ENCODE measurements around the gene PTGER2. TPM values are rescaled to one million over a fixed set of nuclear protein-coding genes. Genes with fewer than 3 reads are reported as not detected.

The PTGER2 gene
- total RNA-seq, 1 donor = 43.6 TPM

DNA sequence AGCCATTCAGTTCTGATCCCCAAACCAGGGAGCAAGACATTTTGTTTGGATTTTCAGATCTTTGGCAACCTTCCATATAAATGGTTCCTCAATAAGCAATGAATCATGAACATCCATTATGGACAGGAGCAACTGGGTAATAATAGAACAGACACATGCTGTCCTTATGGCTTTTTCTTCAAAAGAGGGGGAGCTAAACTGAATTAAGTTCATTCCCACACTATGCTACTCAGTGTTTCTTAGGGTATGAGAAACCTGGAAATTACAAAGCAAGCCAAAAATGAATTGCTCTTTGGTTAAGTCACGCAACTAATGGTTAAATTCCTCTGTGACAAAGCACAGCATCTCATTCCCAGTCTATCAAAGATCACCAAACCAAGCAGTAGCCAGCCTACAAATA, 51.0 kb downstream of the PTGER2 start:
- DNase-seq (ENCODE audit: low read depth in 2 of 3, low spot score in 2 of 3) = no peak

DNA sequence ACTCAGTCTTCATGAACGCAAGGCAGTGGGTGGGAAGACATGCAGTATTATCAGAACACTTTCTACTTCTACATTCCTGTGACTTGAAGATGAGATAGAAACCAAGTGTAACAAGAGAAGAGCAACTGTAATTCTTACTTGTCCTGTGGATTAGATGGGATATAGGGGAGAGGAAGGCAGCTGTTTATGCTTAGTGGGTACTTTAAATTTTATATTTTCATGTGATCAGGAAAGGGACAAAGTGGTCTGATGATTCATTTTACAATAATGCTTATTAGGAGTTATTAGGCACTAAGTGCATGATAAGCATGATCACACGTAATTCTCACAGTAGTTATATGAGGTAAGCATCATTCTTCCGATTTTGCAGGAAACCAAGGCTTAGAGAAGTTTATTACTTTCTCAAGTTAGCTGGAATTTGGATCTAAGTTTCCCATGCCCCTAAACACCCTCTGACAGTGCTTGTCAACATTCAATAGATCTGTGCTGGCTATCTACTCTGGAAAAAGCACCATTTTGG, 52.7 kb downstream of the PTGER2 start:
- no peak for DNase-seq (ENCODE audit: low read depth in 2 of 3, low spot score in 2 of 3)

DNA sequence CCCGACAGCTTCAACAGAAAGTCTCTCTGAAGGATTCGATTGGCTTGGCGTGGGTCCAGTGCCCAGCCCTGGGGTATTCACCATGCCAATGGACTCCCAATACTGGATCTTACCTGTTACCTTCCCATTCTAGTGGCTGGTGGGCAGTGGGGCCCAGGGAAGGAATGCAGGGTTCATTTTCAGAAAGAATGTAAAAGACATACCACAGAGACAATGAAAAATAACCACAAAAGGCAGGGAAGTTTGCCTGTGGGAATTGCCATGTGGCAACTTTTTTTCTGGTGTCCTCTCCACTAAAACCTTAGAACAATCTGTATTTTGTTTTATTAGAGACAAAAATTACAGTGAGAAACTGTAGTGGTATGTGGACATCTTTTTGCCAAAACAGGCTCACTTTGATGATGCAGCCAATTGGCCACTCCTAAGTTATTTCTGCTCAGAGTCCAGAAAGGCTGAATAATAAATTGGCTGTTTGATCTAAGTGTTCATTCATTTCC, 55.2 kb downstream of the PTGER2 start:
- no peak for DNase-seq (ENCODE audit: low read depth in 2 of 3, low spot score in 2 of 3)

DNA sequence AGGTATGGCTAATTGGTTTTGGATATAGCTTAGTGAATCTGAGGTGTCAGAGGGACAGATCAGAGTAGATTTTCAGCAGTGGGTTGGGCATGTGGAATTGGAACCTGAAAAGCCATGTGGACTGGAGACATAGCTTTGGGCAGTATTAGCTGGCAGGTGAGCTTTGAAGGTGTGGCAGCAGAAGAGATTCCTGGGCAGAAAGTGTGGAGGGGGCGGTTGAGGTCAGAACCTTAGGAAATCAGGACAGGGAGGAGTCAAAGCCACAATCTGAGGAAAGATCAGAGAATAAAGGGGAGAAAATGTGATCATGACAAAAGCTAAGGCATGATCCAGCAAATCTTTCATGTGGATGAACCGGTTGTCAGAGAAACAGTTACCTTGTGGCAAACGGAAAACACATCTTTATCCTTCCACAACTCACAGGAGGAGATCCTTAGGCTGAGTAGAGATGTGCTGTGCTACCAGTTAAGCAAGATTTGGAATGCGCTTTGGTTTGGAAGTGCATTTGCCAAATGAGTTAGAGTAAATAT, 56.4 kb downstream of the PTGER2 start:
- DNase-seq (ENCODE audit: low read depth in 2 of 3, low spot score in 2 of 3) = no peak

DNA sequence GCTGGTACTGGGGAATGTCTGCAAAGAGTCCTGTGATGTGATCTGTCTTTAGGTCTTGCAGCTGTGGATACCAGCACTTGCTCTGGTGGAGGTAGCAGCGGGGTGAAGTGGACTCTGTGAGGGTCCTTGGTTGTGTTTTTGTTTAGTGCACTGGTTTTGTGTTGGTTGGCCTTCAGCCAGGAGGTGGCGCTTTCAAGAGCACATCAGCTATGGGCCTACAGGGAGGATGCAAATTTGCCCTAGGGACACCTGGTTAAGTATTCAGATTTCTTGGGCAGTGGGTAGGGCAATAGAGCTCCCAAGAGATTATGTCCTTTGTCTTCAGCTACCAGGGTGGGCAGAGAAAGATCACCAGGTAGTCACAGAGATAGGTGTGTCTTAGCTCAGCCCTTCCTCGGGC, 63.8 kb downstream of the PTGER2 start:
- DNase-seq (ENCODE audit: low read depth in 2 of 3, low spot score in 2 of 3) = no peak

Other genes with a start within 250 kb of the PTGER2 start
- gene NID2, start 245.3 kb upstream of the PTGER2 start, total RNA-seq = 1.1 TPM
- gene PTGDR, start 46.6 kb upstream of the PTGER2 start, total RNA-seq = 0.27 TPM
- 3.8 TPM for gene TXNDC16, start 238.2 kb downstream of the PTGER2 start, total RNA-seq
- gene GPR137C, start 238.5 kb downstream of the PTGER2 start, total RNA-seq = 0.27 TPM

All from hematopoietic multipotent progenitor cell (in vitro differentiated cells).